Ammon's horn (tissue), 1 donor: ENCODE results near the gene CDH13.

Experiments used
- DNase-seq: peaks from one replicate; pipeline ENCODE4 v3.0.0-alpha.2; 2016; ENCODE audit warnings: low spot score

Gene CDH13

DNA sequence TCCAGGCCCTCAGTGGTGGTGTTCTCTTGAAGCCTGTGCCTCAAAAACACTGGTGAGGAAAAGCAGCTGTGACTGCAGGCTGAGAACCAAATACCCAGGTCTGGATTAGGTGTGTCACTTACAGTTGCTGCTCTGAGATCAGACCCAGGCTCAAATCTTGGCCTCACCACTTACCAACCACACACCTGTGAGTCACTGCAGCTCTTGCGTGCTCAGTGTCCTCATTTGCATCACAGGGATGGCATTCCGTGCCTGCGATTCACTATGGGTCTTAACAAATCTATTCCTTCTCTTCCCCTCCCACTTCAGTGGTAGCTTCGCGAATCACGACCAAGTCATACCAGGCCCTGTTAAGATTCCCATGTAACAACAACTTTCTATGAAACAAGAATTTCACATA, 947.6 kb downstream of the CDH13 start:
- no peak for DNase-seq

DNA sequence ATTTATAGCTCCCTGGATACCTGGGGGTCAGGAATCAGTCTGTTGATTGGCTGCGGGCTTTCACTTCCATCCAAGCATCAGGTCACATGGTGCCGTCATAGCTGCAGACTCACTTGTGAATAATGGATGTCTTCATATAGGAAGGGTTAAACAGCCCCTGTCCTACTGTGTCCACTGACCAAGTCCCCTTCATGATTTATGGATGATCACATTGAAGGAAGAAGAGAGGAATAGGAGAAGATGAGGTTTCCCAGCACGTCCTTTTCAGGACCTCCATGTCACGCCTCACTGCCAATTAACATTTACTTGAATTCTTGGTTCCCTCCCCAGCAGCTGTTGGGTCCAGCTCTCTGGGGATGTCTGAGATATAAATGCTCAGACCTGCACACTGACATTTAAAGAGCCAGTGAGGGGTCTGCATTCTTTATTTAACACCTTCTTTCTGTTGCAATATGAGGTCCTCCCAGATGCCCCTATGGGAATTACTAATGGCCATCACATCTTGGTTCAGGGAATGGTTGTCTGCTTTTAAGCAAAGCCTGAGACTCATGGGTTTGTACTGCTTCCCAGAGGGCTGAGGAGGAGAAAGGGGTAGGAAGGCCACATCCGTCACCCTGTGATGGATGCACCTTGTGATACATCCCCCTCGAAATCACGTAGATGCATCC, 950.4 kb downstream of the CDH13 start:
- DNase-seq: no peak

DNA sequence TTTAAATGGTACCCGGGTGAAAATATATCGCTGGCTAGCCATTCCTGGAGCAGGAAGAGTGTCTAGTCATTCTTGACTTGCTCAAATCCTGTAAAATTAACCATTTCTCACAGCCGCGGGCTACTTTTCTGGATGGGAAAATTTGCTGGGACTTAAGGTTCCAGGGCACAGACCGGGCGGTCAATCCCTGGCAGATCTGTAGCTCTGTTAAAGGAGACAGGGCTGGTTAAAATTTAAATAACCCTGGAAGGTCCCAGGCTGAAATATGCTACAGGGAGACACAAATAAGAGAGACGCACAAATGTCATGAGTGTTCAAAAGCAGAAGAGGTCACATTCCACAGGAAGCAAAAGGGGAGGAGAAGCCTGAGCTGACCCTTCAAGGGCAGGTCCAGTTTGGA, 951.4 kb downstream of the CDH13 start:
- no peak for DNase-seq

DNA sequence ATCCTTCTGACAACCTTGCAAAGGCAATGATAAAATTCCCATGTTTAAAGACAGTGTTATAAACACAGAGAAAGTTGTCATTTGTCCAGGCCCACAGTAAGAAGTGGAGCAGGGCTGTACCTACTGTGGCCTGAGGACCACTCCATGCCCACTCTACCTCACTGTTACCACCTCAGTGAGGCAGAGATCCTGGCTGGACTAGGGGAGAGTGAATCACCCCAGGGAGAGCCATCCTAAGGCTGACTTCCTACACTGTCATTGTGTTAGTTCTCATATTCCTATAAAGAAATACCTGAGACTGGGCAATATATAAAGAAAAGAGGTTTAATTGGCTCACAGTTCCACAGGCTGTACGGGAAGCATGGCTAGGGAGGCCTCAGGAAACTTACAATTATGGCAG, 952.3 kb downstream of the CDH13 start:
- no peak for DNase-seq

DNA sequence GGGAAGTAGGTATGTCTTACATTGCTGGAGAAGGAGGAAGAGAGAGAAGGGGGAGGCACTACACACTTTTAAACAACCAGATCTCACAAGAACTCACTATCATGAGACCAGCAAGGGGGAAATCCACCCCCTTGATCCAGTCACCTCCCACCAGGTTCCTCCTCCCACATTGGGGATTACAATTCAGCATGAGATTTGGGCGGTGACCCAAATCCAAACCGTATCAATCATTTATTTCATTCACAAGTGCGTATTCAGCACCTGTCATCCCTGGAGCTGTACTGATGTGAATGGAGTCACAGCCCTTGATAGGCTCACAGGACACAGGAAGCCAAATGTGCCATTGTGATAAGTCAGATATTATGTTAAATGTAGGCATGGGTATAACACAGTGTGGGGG, 952.7 kb downstream of the CDH13 start:
- no peak for DNase-seq

DNA sequence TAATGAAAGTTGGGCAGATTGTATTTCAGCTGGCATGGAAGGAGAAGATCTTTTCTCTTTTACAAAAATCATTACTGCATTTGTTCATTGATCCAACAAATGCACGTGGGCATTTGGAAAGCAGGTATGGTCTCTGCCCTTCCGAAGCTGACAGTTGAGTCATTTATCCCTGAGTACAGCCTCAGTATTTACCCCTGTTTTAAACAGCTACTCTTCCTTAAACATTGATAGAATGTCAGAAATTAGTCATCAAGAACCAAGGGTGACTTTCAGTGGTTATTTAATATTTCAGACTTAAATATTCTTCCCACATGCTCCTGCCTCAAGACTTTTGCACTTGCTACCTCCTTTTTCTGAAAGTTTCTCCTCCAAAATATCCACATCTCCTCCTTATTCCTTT, 954.3 kb downstream of the CDH13 start:
- DNase-seq: no peak

DNA sequence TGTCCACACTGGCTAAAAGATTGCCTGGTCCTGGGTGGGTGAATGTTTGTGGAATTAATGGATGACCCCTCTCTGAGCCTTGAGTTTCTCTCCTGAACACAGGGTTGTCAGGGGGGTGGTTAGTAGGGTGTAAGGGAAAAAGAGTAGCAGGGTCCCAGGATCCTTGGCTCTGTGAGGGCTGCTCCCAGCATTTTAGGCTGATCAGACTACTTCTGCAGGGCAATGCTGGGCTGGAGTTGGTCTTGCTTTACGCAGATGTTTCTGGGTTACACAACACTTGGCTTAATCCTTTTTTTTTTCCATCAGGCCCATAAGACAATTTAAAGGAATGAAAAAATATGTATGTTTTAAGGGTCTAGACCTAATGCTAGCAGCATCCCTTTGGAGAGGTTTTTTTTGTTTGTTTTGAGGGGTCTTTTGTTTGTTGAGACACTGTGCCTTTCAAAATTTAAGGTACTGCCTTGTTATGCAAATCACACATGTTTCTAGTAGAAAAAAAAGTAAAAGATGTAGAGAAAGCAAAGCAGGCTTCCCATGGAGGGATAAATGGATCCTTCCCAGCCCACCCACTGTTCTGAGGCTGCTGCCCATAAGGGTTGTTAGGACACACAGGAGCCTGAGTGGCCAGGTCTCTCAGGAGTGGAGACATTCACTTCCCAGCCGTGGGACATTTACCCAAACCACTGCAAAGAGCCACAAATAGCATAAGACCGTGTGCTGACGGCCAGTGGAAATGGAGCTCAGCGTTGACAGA, 955.4 kb downstream of the CDH13 start:
- no peak for DNase-seq

DNA sequence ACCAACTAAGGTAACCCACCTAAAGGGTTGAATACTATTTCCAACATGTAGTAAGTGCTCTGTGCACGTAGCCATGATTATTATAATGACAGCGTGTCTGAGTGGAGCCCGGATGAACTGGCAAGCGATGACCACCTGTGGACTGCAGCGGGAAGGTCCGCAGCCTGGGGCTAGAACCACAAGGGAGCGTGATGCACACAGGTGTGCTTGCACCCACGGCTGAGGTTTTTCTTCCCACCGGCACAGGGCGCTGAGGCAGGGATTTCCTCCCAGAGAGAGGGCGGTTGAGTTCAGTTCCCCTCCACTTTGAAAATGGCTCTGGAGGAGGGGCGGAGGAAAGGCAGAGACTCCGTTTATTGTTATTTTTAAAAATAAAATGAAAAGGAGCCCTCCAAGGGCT, 959.3 kb downstream of the CDH13 start:
- no peak for DNase-seq

DNA sequence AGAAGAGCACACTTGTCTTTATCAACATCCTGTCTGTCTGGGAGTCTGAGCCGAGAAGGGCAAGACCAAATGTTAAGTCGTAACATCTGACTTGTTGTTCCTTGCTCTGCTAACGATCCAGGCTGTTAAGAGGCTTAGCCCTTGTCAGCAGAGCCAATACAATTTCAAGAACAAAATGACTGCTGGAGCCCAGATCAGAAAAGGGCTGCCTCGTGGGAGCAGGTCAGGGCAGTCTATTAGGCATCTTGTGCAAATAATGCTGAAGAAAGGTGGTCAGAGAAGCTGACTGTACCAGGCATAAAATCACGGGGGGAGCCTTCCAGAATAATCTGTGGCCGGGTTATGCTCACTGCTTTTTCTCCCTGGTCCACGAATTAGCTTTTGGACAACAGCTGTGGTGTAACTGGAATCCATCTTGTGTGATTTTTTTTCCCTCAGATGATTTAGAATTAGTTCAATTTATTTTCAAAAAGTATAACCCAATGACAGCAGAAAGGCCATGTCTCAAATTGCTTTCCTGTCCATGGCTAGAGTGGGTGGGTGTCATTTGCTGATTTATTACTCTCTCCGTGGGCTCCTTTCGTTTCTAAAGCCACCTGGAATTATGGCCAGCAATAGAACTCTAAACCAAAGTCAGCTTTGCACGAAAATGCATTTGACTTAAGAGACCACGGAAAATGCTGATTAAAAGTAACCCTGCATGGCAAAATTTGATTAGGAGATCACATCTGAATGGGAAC, 959.9 kb downstream of the CDH13 start:
- no peak for DNase-seq

DNA sequence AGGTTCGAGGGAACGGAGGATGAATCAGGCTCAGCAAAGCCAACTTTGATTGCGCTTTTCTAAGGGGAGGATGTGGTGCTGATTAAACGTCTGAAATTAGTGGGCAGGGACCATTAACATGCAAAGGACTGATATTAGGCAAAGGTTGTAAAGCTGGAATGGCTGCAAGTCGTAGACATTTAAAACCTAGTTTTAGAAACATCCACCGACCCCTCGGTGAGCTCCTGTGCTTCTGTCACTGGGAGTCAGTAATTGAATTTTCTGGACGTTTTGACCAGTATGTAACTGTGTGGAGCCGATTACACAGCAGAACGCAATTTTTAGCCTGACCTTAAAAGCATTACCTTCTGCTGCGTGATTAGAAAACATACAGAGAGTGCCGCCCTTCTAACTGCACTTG, 960.4 kb downstream of the CDH13 start:
- no peak for DNase-seq

DNA sequence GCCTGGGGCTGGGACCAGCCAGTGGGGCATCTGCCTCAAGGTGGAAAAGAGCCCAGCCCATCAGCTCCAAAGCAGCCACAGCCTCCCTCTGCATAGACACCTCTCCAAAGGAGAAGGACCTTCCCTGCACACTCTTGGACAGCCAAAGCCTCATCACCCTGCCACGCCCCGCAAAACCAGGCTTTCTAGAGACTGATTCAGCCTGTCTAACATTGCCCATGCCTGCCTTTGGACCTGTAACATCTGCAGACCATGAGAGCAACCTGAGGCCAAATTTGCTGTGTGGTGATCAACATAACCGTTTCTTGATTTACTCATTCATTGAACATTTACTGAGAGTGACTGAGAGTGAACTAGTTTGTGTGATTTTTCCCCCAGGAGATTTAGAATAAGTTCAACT, 961.3 kb downstream of the CDH13 start:
- no peak for DNase-seq

DNA sequence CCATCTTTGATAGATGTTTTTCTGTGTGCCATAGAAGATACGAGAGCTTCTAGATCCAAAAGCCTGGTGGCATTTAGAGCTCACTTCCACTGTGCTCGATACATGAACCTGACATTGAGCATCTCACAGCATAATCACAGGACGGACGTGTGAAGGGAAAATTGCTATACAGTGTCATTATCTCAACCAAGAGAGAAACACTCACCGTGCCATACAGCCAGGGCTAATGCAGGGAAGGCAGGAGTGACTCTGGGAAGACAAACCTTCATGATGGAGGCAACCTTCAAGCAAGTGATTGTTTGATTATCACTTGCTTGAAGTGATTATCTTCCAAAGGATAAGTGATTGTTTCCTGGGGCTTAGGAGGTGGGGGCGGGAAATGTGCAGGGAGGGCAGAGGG, 962.8 kb downstream of the CDH13 start:
- DNase-seq: no peak

DNA sequence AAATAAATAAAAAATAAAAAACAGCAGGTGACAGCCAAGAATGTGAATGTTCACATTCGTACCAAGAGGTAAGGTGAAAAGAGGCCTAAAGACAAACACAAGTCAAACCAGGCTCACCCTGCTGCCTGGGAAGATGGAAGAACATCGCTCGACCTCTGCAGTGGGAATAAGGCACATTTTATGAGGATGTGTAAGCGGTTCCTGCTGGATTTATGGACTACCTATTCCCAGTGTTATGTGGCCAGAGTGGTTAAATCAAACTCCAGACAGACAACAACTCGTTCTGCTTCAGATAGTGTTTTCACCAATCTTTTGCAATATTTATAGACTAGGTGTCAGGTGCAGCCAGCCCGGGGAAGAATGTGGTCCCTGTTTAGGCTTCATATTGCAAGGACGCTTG, 966.0 kb downstream of the CDH13 start:
- no peak for DNase-seq

DNA sequence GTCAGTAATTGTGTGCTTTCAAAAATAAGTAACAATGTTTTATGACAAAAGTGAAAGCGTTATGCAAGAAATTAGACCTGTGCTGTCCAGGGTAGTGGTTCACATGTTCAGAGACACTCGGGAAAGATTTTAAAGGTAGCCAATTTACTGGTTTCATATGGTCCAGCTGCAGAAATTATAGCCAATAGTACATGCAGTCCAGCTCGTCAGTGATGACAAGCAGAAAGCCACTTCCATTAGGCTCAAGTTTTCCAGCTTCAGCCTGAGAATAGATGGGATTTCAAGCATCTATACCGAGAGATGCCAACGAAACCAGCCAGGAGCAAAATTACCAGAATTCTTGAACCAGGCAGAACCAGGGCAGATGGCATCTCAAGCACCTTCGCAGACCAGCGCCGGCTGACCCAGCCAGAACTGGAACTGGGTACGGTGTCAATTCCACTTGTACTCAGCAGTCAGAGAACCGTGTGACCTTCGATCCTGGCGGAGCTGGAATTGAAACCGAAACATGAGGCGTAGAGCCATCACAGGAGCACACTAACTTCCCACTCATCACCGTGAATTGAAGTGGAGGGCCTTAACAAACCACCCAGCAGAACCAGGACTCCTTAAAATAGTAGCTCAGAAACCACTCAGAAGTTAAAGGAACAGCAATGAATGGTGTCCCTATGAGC, 973.2 kb downstream of the CDH13 start:
- no peak for DNase-seq

DNA sequence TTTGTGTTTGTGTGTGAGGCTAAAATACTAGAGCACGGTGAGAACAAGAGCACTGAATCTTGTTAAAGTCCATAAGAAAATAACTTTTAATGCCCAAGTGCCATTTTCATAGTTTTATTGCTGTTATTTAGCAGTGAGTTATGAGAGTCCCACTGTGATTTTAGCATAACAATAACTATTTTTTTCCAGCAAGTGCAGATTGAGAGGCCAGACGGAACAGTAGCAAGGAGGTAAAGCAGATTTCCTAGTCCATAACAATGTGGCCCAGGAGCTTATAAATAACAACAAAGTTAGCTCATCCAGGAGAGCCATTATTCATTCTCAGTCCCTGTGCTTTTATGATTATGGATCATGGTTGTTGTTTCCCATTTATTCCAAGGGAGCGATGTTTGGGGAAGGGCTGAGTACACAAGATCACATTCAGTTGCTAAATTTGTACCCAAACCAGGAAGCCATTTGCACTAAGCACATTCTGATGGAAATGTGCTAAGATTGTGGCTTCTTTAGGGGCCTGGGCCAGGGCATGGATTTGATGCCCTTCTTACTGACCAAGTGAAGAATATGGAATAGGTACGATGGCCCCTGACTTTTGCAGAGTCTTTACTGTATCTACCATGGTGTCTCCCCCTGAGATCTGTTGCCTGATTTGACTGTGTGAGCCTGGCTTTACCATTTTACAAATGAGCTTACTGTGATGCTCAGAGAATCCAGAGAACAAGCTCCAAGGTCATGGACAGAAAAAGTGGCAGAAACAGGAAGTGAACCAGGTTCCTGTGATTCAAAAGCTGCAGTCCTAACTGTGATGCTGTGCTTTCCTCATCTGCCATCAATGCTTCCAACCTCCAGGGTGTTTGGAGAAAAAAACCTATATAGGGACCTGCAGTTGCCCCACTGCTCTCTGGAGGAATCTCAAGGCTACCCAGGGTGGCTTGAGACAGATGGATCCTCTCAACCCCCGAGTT, 976.3 kb downstream of the CDH13 start:
- no peak for DNase-seq

DNA sequence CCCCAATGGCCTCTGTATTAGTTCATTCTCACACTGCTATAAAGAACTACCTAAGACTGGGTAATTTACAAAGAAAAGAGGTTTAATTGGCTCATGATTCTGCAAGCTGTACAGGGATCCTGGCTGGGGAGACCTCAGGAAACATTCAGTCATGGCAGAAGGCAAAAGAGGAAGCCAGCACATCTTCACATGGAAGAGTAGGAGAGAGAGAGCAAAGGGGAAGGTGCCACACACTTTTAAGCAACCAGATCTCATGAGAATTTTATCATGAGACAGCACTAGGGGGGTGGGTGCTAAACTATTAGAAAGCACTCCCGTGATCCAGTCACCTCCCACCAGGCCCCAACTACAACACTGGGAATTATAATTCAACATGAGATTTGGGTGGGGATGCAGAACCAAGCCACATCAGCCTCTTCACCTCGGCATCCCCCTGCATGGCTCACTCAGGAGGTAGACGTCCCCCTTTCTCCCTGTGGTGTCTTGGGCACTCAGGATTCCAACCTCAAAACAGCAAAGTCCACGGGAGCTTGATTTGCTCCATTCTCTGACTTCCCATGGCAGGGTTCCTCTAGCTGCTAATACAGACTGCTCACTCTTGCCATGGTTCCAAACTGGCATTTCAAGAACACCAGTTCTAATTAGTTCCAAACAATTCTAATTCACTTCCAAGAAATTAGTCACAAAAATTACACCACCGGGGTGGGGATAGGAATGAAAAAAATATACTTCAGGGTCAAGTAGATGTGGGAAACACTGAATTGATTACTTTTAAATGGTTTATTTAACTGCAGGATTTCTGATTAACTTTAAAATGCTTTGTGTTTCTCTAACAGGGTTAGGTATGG, 977.2 kb downstream of the CDH13 start:
- DNase-seq: no peak

DNA sequence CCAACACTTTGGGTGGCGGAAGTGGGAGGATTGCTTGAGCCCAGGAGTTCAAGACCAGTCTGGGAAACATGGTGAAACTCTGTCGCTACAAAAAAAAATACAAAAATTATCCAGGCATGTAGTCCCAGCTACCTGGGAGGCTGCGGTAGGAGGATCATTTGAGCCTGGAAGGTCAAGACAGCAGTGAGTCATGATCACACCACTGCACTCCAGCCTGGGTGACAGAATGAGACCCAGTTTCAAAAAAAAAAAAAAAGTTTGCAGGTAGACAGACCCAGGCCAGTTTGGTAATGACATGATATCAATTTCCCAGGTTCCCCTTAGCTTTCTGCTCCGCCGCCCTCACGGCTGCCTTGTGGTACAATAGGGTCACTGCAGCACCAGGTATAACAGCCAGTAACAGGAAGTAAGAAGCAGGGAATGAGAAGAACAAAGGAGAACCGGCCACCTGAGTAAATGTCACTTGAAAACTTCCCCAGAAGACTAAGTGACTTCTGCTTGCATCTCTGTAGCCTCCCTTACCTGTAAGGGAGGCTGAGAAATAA, 979.8 kb downstream of the CDH13 start:
- no peak for DNase-seq

DNA sequence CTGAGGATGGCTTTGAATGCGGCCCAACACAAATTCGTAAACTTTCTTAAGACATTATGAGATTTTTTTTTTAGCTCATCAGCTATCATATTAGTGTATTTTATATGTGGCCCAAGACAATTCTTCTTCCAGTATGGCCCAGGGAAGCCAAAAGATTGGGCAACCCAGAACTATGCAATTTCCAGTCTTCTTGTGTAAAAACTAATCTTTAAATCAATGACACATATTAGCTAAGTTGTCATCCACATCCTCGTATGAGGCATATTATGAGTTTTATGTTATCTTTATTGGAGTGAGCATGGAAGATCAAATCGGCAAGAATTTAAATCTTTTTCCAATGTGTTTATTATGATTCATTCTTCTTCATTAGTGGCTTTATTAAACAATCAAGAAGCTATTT, 982.4 kb downstream of the CDH13 start:
- DNase-seq: no peak

DNA sequence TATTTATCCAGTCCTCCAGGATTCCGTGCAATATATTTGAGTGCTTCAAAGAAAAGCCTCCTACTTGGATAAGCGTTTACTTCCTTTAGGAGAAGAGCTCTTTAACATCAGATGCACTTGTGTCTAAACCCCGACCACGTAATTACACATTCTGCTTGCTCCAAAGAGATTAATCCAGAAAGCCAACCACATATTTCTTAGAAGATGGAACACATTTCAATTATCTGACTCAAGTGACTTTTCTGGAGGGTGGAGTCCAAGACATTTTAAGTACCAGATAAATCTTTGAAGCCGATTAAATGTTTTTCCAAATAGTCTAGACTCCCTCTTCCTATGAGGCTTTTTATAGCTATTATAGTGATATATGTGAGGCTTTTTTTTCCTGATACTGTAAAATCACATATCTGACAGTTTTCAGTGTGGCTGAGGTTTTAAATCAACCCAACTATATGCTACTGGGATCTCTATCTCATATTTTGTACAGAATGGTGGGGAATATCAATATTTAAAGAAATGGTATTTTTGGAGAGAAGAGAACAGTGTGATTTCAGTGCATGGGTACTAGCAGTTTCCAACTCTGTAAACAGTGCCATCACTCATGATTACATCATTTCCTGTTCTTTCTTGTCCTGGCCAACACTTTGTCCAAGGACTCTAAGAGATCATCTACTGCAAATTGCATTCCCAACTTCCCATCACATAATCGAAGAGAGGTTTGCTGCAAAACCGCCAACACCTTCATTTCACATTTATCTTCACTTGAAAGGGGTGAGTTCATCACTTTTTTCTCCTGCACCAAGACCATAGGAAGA, 988.6 kb downstream of the CDH13 start:
- no peak for DNase-seq
